ENCODE results near the gene C1orf105. TPM values are rescaled to one million over a fixed set of nuclear protein-coding genes. Genes with fewer than 3 reads are reported as not detected.

C1orf105 gene
- total RNA-seq, 1 donor from 2014 or later = not detected

DNA sequence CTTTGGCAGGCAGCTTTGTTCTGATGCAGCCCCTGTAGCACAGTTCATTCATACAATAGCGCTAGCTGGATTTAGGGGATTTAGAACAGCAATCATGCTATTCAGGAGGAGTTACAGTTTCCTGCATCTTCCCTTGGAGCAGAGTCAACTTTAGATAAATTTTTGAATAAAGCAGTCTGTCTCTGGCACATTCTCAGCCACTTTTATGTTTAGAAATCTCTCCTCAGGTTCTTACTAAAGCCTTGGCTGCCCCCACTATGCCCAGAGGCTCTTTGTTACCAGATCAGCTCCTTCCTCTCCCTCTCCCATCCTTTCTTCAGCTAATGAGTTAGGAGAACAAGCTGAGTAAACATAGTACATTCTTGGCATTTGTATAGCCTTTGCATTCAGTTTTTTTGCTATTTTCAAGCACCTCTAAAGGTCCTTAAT is 40.4 kb downstream of the C1orf105 start:
- no peak for DNase-seq

DNA sequence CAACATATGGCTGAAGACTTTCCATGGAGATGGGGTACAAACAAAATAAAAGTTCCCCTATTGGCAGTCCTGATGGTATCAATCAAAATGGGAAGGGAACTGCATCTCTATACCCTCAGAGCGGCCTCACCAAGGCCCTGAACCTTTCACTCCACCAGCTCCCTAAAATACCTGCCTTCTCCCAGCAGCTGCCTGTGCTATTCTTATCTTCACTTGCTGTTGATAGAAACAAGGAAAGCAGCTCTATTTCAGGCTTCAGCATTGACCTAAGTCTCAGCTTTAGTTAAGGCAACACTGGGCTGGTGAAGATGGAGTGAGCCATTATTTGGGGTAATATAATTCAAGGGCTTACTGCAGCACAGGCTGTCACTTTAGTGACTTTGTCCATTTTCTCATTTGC is 45.1 kb downstream of the C1orf105 start:
- DNase-seq = no peak

DNA sequence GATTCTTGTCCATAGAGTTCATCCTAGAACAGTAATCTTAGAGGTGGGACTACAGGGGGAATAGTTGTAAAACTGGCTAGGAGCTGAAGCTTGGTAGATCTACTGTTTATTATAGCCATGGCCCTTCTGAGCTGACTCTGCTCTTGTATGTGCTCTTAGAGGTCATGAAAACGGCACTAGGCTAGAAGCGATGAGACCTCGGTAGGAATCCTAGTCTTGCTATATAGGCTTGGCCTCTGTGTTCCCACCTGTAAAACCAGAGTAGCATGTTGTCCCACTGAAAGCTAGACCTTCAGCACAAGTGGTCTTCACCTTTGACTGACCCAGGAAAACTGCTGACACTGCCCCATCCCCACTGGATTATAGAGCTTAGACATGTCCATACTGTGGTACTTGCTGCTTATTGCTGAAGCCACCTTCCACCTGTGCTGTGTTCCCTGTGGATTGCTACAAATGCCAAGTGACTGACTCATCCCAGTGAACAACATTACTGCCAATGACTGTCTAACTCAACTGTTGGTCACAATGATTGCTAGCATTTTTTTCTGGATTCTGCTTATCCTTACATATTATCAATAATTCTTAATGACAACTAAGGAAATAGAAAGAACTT is 46.4 kb downstream of the C1orf105 start:
- DNase-seq = no peak

DNA sequence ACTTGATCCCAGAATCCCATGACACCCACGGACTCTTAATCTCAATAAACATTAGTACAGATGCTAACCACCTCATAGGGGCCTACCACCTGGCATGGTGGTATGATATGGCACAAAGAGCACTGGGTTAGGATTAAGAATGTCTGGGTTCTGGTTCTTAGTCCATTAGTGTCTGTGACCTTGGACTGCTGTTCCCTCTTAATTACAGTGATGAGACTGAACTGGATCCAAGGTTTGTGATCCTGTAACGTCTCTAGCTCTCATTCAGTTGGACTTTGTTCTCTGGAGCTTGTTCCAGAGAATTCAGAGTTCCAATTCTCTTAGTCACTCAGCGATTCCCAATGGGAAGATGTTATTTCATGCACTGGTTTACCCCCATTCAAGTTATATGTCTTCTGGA is 47.0 kb downstream of the C1orf105 start:
- no peak for DNase-seq

DNA sequence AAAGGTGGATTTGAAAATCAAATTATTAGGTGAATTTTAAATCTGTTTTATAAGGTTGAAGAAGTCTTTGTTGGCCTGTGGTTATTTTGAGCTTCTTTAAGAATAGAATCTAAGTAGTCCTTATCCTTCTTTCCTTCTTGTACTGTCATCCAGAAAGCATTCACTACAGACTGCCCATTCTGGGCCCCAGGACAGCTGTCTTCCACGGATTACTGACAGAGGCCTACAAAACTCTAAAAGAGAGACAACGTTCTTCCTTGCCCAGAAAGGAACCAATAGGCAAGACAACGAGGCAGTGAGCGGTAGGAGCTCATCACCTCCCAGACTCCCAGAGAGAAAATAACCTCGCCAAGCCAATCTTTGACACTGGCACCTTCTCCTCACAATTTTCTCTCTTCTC is 47.8 kb downstream of the C1orf105 start:
- DNase-seq = no peak

DNA sequence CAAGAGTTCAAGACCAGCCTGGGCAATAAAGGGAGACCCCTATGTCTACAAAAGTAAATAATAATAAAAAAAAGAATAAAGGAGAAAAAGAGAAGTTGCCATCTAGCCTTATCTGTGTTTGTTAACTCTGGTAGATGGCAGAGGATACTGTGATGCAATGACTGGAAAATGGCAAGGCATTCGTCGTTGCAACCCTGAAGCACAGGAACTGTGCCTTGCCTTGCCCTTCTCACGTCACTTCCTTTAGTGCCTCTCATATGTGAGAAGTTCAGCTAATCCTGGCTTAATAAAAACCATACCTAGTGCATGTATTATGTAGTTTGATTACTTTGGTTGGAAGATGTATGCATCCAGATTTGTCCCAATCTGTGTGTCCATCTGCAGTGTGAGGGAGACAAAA is 49.2 kb downstream of the C1orf105 start:
- DNase-seq = no peak

DNA sequence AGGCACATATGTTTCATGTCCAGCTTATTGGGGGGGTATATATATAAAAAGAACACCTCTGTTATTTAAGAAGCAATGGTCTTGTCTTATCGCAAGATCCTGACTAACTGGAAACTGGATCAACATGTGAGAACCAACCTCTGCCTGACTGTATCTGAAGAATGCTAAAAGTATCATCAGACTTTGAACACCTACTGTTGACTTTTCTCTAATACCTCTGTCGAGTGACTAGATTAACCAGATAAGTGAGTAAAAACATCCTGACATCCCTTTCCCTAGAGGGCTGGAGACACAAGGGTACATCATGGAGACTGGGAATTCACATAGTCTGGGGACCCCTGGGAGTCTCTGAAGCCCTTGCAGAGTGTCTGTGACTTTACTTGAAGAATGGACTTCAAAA is 49.7 kb downstream of the C1orf105 start:
- DNase-seq = no peak

DNA sequence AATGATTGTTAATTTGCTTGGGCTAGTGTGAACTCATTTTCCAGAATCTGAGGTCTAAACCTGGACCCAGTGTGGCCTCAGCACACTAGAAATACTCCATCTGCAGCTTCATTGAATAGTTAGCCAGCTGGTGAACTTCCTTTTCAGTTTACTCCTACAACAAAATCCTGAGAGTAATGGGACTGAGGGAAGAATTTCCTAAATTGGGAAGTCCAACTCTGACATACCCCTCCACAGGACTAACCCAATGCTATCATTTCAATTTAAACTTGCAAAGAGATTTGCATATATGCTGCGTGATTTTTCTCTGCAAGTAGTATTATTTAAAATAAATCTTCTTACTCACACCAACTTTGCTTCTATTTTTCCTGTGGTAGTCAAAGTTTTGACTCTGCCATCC is 51.2 kb downstream of the C1orf105 start:
- DNase-seq = no peak

DNA sequence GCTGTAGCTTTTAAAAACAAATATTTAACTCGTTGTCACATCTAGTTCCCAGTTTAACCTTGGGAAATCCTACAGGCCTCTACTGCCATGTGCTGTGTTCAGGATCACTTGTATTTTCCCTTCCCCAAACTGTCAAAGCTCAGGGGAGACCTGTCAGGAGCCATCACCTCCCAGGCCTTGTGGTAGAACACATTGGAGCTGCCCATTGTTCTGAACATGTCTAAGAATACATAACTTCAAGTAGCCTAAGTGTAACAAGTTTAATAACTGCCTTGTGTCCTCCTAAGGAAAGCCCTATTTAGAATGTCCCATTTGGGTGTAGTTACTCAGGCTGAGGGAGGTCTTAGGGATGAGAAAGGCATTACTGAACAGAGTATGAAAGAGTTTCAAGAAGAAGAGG is 52.0 kb downstream of the C1orf105 start:
- no peak for DNase-seq

DNA sequence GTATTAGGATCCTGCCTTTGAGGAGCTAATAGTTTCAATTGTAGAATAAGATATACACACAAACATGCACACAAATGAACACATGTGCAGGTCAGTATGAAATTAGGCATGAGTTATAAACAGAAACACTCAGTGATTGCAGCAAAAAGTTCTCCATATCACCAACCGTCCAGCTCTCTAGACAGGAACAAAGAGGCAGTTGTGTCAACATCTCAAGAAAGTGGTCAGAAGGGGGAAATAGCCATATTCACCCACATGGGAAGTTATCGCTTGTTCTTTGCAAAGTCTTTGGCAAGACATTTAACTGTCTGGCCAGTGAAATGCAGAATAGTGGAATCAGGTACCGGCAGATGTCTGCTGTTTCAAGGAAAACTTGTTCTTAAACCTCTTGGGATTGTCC is 52.8 kb downstream of the C1orf105 start:
- DNase-seq = no peak

DNA sequence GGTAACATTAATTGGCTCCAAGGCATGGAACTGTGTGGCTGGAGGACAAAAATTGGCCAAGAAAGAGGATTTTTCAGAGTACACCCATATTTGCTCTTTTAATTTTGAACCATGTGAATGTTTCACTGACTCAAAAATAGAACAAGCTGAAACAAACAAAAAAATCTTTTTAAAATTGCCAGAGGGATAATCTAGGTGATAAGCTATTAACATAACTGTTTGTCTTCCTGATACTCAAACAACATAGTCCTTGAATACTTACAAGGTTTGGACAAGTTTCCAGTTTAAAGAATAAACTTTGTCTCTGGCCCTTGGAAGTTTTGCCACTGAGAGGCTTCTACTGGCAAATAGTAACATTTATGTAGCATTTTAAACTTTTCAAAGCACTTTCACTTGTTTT is 53.4 kb downstream of the C1orf105 start:
- DNase-seq = no peak

DNA sequence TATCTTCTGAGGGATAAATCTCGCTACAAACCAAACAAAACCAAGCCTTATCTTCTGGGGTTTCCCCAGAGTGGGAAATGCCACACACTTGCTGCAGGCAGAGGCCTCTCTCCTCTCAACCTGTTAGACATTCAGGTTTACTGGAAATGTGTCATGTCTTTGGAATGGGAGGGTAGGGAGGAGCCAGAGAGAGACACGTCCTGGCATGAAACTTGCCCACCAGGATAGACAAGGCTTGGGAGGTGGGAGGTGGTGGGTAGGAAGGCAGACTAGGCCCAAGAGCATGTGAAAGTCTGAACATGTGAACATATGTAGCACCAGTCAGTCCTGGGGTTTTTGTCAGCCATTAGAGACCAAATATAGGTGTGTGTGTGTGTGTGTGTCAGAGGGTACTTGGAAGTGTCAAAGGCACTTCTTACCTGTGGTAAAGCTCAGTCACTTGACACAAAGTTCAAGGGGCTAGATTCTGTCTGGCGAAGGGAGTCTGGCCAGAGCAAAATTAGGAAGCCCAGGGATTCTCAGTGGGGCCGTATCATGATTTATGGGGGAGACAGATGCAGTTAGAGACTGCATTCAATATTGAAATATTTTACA is 55.8 kb downstream of the C1orf105 start:
- DNase-seq = no peak

DNA sequence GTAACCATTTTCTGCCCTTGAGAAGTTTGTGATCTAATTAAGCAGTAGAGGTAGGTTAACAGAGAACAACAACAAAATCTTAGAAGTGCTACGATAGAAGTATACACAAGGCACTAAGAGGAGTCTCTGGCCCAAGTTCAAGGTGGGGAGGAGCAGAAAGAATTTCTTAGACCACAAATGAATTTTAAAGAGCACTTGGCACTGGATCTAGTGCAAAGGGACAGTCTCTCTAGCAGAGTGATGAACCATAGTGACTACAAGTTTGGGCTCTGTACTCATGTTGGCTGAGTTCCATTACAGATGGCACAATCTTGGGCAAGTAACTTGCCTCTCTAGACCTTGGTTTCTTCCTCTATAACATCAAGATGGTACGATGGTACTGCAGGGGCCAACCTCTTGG is 56.7 kb downstream of the C1orf105 start:
- no peak for DNase-seq

DNA sequence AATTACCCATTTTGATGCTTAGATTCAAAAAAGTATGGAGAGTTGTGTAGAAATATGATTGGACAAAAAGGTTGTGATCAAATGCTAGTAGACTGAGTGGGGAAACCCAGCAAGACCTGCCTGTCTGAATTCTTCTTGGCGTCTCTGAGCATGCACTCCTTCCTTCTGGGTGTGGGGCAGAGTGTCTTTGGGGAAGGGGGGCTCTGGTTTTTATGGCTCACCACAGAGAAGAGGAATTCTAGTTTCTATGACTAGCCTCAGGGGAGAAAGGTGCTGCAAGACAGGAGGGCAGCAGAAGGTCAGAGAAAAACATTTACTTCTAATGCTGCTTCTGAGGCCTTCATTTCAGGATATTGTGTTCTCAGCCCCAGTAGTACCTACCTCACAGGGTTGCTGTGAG is 57.3 kb downstream of the C1orf105 start:
- no peak for DNase-seq

DNA sequence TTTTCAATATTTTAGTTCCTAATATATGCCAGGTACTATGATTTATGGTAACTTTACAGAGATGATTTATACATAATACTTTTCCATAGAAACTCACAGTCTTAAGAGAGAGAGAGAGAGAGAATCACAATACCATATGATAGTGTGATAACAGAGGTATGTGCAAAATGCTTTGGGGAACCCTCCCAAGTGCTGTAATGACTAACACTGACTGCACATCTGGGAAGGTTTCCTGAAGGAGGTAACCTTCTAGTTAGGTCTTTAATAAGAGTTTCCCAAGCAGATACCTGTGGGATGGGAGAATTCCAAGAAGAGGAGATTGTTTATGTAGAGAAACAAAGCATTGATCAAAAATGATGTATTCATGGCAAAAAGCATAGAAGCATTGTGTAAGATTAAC is 58.0 kb downstream of the C1orf105 start:
- DNase-seq = no peak

DNA sequence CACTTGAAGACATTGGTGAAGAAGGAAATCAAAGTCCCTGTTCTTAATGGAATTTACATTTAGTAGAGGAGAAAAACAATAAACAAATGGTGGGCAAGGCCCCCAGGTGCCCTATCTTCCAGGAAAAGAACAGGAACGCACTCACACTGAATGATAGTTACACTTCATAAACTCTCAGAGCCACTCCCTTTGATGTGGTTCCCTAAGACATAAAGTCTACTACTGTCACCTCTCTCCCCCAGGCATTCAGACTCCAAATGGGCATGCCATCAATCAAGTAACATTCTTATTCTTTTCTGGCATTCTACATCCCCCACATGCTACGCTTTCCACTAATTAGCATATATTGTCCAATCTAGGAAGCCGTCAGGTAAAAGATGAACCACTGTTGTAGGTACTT is 59.9 kb downstream of the C1orf105 start:
- DNase-seq = no peak

DNA sequence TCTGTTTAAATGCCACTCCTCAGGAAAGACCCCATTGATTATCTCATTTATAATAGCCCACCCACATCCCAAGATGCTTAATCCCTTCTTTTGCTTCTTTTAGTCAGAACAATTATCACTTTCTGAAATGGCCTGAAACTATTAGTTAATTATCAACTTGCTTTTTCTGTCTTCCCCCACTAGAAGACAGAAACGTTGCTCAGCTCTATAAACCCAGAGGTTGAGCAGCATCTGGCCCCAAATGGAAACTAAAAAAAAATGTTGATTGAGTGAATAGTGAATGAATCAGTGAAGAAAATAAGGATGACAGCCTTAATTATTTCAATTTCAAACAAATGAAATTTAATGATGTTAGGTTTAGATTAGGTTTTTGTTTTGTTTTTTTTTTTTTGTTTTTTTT is 61.6 kb downstream of the C1orf105 start:
- DNase-seq = no peak

DNA sequence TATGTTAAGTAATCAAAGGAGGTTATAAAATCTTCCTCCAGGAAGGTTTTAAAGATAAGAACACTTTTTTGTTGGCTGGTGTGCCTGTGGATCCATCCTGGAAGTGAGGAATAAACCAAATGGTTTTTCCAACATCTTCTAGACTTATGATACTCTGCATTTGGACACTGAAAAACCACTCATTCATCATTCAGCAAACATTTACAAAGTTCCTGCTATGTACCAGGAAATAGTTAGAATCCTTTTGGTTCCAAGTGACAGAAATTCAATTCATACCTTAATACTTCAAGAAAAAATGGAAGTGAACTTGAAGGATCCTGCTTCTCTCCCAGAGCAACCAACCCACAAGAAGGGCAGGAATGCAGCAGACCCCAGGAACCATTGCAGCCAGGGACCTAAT is 63.0 kb downstream of the C1orf105 start:
- DNase-seq = no peak

DNA sequence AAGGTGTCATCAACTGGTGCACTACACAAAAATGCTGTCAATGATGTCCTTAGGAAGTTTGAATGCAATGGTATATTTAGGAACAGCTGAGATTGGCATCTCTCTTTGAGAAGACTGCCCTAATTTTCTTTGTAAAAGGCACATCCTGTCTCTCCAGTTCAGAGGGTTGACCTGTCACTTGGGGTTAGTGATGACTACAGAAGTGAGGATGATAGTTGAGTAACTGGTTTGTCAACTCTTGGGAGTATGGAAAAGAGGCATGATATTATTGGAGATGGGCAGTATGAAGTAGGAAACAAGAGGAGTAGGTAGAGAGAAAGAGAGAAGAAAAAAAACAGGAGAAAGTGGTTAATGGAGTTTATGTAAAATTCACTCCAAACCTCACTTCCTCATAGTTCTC is 63.8 kb downstream of the C1orf105 start:
- DNase-seq = no peak

DNA sequence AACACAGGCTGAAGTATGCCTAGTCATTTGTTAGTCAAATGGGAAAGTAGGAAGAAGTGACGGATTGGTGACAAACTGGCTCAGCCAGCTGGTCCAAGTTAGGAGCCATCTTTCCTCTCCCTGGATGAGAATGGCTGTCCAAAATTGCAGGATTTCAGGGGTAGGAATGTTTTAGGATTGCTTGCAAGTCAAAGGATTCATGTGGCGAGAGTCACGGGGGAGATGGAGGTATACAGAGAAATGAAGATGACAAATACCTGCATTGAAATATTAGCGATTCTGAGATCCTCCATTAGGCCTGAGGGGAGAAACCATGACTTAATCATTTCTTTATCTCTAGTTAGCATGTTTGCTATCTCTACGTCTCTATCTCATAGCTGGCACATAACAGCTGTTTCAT is 65.1 kb downstream of the C1orf105 start:
- no peak for DNase-seq

DNA sequence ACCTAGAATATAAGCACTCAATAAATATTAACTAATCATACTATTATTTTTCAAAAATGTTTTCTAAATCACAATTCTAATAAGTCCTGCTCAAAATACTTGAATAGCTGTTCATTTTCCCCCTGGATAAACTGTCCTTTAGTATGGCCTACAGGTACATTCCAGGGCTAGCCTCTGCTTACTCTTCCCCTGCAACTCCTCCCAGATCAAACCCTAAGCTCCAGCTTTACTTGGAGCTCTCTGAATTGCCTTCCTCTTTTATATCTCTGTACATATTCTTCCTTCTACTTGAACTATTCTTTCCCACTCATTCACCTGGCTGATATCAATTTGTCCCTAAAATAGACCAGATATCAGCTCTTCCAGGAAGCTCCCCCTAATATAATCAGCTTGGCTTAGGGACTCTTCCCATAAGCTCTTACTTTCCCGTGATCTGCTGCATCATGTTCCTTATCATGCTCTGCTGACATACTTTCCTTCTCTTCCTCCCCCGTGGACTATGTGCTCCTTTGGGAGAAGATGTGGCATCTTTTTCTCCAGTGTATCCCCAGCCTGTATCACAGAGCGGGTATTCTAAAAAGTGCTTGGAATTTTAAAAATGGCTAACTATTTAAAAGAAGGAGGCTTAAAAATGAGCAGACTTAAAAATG is 66.4 kb downstream of the C1orf105 start:
- no peak for DNase-seq

DNA sequence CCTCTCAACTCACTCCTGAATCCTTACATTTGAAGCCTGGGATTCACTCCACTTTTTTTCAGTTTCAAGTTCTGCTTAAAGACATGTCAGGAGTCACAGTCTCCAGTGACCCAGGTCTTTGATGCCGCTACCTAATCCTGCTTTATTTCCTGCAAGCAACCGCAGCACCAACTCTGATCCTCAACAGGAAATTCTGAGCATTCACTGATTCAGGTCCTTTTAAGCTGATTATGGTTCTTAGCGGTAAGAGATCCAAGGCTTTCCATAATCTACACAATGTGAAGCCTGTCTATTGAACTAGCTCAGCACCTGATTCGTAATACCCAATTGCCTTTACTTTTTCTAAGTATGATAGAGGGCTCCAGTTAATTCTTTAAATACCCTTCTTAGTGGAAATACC is 67.1 kb downstream of the C1orf105 start:
- no peak for DNase-seq

DNA sequence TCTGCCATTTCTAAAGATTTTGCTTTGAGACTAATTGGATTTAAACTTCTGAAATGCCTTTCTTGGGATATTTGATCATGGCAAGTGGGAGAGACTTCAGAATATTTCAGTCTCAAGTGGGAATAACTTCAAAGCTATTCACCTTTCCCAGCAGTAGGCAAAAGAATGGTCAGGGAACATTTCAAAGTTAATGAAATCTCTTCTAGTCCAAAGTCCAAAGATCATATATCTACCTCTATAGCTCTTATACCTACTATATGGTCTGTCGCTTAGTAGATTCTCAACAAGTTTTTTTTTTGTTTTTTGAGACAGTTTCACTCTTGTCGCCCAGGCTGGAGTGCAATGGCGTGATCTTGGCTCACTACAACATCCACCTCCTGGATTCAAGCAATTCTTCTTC is 67.9 kb downstream of the C1orf105 start:
- DNase-seq = no peak

DNA sequence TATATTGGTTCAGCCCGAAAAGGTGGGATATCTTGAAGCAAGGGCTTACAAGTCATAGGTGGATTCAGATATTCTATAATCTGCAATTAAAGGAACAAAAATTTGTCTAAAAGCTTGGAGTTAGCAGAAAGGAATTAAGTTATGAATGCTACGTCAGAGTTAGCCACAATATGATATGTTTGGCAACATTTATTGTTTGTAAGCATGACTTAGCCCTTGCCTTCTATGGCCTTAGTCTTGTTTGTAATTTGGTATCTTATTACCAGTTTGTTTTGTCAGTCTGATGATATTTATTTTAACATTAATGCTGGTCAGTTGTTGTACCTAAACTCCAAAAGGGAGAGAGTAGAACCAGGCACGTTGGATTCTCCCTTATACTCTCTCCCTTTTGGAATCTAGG is 69.4 kb downstream of the C1orf105 start:
- DNase-seq = no peak

DNA sequence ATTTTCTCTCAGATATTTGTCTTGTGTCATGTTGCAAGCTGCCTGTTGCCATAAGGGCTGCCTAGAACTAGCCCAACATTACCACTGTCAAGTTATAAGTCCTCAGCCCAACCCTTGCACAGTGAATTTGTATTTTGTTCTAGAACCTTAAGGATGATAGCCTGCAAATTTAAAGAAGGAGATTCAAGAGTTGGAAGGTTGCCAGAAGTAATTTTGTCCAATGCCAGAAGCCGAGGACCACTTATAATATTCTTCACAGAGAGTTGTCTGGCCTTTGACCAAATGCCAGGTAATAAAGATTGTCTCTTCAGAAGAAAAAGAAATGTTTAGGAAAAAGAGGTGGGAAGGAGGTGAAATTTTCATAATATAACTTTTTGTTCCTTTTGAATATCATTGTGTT is 71.9 kb downstream of the C1orf105 start:
- DNase-seq = no peak
